Coronary artery (tissue), 2 donors: ENCODE data around the gene GYS1.
A peak's percentile ranks its signal among the peaks of the same experiment; 100 is the strongest.

Experiments
- DNase-seq: peaks from one replicate; pipeline ENCODE4 v3.0.0-alpha.2; 2017; ENCODE audit warnings: low spot score
- H3K27ac ChIP-seq, 2 donors: fragments of 200-600 bp; sonication (generic); one replicate each; pipeline ENCODE4 v1.5.1; 2016 to 2019
- H3K4me3 ChIP-seq: fragments of 200-600 bp; sonication (generic); 2 replicates; pipeline ENCODE4 v1.5.1; 2016; ENCODE audit warnings: mild to moderate bottlenecking, moderate library complexity
- TF ChIP-seq, protein P1 (sequence below): fragments of 200-600 bp; sonication (generic); IDR thresholded peaks from one replicate; pipeline ENCODE4 v1.5.1; 2019; ENCODE audit warnings: antibody characterized with exemption

Gene GYS1

DNA sequence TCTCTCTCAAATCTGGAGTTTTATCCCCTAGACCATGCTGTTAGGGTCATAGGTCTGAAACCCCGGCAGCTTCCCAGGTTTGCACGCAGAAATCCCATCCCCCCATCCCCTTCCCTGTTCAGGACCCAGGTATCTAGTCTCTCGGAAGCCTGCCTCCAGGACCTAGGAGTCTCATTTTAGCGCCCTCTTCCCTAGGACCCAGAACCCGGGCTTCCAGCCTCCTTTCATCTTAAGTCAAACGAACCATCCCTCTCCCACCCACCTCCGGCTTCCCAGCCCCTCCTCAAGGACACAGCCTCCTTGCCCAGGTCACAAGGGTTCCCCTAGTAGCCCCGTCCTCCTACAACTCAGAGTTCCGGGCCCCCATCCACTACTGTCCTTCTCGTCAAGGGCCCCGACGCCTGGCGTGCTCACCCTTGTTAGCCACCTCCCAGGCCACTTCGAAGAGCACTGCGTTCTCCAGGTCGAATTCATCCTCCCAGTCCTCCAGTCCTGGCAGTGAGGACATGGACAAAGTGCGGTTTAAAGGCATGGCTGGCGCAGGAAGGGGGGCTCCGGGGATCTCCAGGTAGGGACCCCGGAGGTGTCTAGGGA is 431 bp downstream of the GYS1 start:
- DNase-seq = peak; percentile 83
- peak overlapping the region; percentile 94 to 100 for H3K27ac ChIP-seq
- peak overlapping the region; percentile 99 for H3K4me3 ChIP-seq
- TF ChIP-seq, protein P1, sequence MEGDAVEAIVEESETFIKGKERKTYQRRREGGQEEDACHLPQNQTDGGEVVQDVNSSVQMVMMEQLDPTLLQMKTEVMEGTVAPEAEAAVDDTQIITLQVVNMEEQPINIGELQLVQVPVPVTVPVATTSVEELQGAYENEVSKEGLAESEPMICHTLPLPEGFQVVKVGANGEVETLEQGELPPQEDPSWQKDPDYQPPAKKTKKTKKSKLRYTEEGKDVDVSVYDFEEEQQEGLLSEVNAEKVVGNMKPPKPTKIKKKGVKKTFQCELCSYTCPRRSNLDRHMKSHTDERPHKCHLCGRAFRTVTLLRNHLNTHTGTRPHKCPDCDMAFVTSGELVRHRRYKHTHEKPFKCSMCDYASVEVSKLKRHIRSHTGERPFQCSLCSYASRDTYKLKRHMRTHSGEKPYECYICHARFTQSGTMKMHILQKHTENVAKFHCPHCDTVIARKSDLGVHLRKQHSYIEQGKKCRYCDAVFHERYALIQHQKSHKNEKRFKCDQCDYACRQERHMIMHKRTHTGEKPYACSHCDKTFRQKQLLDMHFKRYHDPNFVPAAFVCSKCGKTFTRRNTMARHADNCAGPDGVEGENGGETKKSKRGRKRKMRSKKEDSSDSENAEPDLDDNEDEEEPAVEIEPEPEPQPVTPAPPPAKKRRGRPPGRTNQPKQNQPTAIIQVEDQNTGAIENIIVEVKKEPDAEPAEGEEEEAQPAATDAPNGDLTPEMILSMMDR = no peak

DNA sequence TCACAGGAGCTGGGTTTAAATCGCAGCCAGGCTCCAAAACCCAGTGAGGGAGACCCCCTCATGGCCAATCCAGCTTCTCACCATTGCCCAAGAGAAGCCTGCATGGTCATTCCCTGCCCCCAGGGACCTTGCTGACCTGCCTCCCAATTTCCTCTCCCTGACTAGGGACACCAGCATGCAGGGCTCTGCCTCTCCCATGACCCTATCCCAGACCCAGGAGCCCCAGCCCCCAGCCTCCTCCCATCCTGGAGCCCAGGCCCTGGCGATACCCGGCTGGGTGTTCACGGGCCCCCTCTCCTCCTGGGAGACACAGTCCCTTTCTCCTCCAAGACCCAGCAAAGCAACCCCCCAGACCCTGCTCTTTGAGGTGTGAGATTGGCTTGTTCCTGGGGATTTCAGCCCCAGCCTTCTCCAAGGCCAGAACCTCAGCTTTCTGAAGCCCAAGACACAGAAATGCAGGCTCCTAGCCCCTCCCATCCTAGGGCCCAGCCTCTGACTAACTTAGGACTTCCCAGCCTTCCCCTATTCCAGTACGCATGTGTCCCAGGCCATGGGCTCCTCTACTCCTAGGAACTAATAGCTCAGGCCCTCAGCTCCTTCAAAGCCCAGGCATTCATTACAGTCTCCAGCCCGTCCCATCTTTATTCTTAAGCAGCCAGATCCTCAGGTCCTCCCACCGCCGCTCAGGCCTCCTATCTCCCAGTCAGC is 1.1 kb downstream of the GYS1 start:
- TF ChIP-seq, protein P1 = no peak
- Histone ChIP-seq H3K27ac (peak overlapping the region; percentile 94 to 100), H3K4me3 (peak overlapping the region; percentile 99)
- DNase-seq = peak; percentile 86

DNA sequence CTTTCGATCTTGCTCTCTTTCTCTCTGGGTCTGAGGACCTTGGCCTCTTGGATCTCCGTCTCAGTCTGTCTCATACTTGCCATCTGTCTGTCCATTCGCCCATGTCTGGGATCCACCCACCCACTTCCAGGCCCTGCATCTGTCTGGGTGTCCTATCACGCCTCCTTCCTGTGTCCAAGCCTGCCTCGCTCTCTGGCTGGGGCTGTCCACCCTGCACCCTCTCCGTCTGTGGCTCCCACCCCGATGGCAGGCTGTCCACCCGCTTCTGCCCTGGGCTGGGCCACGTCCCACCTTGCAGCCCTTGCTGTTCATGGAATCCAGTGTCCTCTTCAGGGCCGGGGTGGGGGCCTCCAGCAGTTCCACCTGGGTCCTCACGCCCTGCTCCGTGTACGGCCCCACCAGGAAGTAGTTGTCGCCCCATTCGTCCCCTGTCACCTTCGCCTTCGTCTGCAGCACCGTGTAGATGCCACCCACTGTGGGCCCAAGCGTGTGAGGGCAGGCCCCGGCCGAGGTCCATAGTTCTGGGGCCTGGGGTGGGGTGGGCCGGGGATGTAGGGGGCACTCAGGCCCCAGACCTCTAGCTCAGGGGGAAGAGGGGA is 2.0 kb downstream of the GYS1 start:
- TF ChIP-seq, protein P1 = no peak
- DNase-seq = no peak
- Histone ChIP-seq H3K27ac (peak overlapping the region; percentile 94 to 100), H3K4me3 (peak overlapping the region; percentile 99)

DNA sequence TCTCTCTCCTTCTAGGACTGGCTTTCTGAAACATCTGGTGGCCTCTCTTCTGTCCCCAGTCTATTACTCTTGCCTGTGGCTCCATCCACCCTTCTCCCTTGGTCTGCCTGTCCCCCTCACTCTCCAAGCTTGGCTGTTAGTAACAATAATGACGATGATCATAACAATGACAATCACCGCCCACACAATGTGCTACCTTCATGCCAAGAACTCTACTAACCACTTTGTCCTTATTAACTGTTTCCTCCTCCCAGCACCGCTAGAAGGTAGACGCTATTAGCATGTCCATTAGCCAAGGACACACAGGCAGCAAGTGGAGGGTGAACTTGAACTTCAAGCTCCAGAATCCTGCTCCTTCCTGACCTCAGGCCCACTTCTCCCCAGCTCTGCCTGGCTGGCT is 2.7 kb downstream of the GYS1 start:
- no peak overlapping the region for H3K4me3 ChIP-seq
- no peak for DNase-seq
- no peak overlapping the region for H3K27ac ChIP-seq
- TF ChIP-seq, protein P1 = no peak

DNA sequence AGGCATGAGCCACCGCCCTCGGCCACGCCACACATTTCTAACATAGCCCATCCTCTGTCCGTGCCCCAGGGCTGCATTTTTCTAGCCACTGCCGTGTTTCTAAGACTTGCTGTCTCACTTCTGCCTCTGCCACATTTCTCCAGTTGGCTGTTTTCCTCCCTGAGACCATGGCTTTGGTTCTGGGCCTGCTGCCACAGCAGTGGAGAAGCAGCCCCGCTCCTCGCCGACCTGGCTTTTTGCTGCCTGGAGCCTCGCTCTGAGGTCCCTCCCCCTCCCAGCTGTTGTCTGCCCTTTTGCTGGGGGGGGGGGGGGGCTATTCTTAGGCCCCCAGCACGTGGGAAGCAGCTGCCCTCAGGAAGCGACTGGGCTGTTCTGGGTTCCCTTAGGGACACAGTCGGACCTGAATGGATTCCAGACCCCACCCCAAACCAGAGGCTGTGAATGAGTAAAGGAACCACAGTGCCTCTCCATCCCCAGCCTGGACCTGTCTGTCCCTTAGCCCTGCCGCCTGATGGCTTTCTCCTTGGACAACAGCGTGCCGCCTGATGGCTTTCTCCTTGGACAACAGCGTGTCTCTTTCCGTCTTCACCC is 3.3 kb downstream of the GYS1 start:
- Histone ChIP-seq H3K4me3 (no peak overlapping the region), H3K27ac (no peak overlapping the region)
- TF ChIP-seq, protein P1 = no peak
- no peak for DNase-seq

DNA sequence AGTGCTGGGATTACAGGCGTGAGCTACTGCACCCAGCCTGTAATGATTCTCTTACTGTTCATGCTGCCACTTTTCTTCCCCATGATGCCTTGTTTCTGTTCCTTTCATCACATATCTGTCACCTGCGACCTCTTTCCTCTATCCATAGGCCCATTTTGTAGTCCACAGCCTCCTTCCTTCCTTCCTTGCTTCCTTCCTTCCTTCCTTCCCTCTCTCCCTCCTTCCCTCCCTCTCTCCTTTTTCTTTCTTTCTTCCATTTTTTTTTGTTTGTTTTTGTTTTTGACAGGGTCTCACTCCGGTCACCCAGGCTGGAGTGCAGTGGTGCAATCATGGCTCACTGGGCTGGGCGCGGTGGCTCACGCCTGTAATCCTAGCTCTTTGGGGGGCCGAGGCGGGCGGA is 4.2 kb downstream of the GYS1 start:
- no peak for DNase-seq
- no peak overlapping the region for H3K27ac ChIP-seq
- TF ChIP-seq, protein P1 = no peak
- no peak overlapping the region for H3K4me3 ChIP-seq
